Sigmoid colon (tissue), 7 donors: ENCODE data around the gene NOC4L. TPM values are rescaled to one million over a fixed set of nuclear protein-coding genes. Genes with fewer than 3 reads are reported as not detected.
A peak's percentile ranks its signal among the peaks of the same experiment; 100 is the strongest.

ENCODE experiments used
- DNase-seq: peaks from one replicate; pipeline ENCODE4 v3.0.0-alpha.2; 2019
- H3K27ac ChIP-seq, 4 donors: fragments of 200-600 bp; sonication (generic); one replicate each; pipeline ENCODE4 v1.5.1; 2016 to 2019; ENCODE audit warnings: mild to moderate bottlenecking in 1 of 4
- H3K27me3 ChIP-seq, 3 donors: fragments of 200-600 bp; sonication (generic); one replicate each; pipeline ENCODE4 v1.5.1; 2019; ENCODE audit warnings: mild to moderate bottlenecking in 1 of 3
- H3K36me3 ChIP-seq, 4 donors: fragments of 200-600 bp; sonication (generic); one replicate each; pipeline ENCODE4 v1.5.1; 2016 to 2019
- H3K4me1 ChIP-seq, 4 donors: fragments of 200-600 bp; sonication (generic); one replicate each; pipeline ENCODE4 v1.5.1; 2017 to 2019
- H3K4me3 ChIP-seq, 4 donors: fragments of 200-600 bp; sonication (generic); one replicate each; pipeline ENCODE4 v1.5.1; 2017 to 2019; ENCODE audit warnings: mild to moderate bottlenecking in 2 of 4, moderate library complexity in 1 of 4
- H3K9me3 ChIP-seq, 4 donors: fragments of 200-600 bp in 3 of 4; sonication (generic) in 3 of 4; one replicate each; pipeline versions ENCODE4 v1.5.1 to v1.6.1; 2013 to 2019
- CTCF ChIP-seq, 4 experiments: fragments of 450-650 bp in 3 of 4; fragments of 200-600 bp in 1 of 4; IDR thresholded peaks; one replicate each; pipeline ENCODE4 v1.5.1; 2016 to 2019; ENCODE audit warnings: antibody characterized with exemption in 4 of 4, mild to moderate bottlenecking in 3 of 4, moderate library complexity in 2 of 4
- EP300 ChIP-seq, 4 donors: sonication (generic); formaldehyde crosslinking; IDR thresholded peaks; one replicate each; pipeline ENCODE4 v1.6.1; 2017; ENCODE audit warnings: antibody characterized with exemption in 4 of 4
- POLR2A ChIP-seq, 2 donors: fragments of 450-650 bp; IDR thresholded peaks; one replicate each; pipeline ENCODE4 v1.6.1; 2016; ENCODE audit warnings: antibody characterized with exemption in 2 of 2, mild to moderate bottlenecking in 2 of 2, moderate library complexity in 2 of 2
- POLR2AphosphoS5 ChIP-seq, 4 donors: sonication (generic); formaldehyde crosslinking; IDR thresholded peaks; one replicate each; pipeline ENCODE4 v1.6.1; 2017; ENCODE audit warnings: antibody characterized with exemption in 4 of 4
- WGBS, 2 donors: extraction: QIAGEN DNeasy Blood & Tissue Kit; methylation state at CpG; one replicate each; pipeline ENCODE4 v1.1.7; 2013; 5-methylcytosine and 5-hydroxymethylcytosine counted together
- intact Hi-C: fragments of 100-400 bp; cut with DNase I; formaldehyde crosslinking; loops from one replicate; pipeline ENCODE4 v1.15.1; 2023
- polyA plus RNA-seq, 3 donors: library from polyadenylated mRNA; stranded (reverse); fragments of 200-250 nt; gene quantifications; one replicate each; pipeline ENCODE4 v1.2.3, GENCODE V29; 2013
- total RNA-seq, 4 donors: library from RNA; depleted of rRNA; stranded (reverse); fragments of >200 nt; gene quantifications; one replicate each; pipeline ENCODE4 v1.1.0, GENCODE V29; 2016
- donor health status: healthy with polysubstance abuse.
- donor health status: Bipolar disorder and iron deficiency.
- donor health status: healthy.

NOC4L gene
- total and polyA plus RNA-seq, 7 donors = 5.4 to 34.9 (median 9.4) TPM

- Histone ChIP-seq H3K4me3 (no peak overlapping the region), H3K27me3 (no peaks in the 10 kb centered on the region), H3K36me3 (peaks cover 8 to 43% (median 15%) of the 10 kb centered on the region in 4 donors), H3K9me3 (no peaks in the 10 kb centered on the region), H3K4me1 (peaks cover 0 to 11% (median 7%) of the 10 kb centered on the region in 4 donors), H3K27ac (no peak overlapping the region)
- intact Hi-C loops = loop anchor here (2.0 to 10.0 kb wide), 4 partner anchors 52 to 262 kb away; no protein-coding TSS in a partner anchor
- TF ChIP-seq POLR2AphosphoS5 (IDR thresholded peaks at IDR 0.05) (no peak), POLR2A (IDR thresholded peaks at IDR 0.05) (no peak), EP300 (IDR thresholded peaks at IDR 0.05) (no peak), CTCF (IDR thresholded peaks at IDR 0.05) (no peak)
- 92 to 93% methylated on average over 9 of the region's 9 CpGs for WGBS, 2 donors
- DNase-seq = no peak
Observed at GRCh38 chr12:132152411-132152821, 8.2 kb downstream of the NOC4L start.

GRCh38 chr12:132152953-132153352, 8.7 kb downstream of the NOC4L start:
- Histone ChIP-seq H3K27me3 (no peaks in the 10 kb centered on the region), H3K36me3 (peaks cover 6 to 43% (median 13%) of the 10 kb centered on the region in 4 donors), H3K4me1 (peaks cover 0 to 11% (median 7%) of the 10 kb centered on the region in 4 donors), H3K9me3 (no peaks in the 10 kb centered on the region), H3K4me3 (no peak overlapping the region), H3K27ac (no peak overlapping the region)
- TF ChIP-seq POLR2A (IDR thresholded peaks at IDR 0.05) = no peak
- TF ChIP-seq CTCF (IDR thresholded peaks at IDR 0.05) = no peak
- no peak for DNase-seq
- WGBS, 2 donors = 92 to 95% methylated on average over 20 of the region's 20 CpGs
- intact Hi-C loops = loop anchor here (2.0 to 10.0 kb wide), 4 partner anchors 52 to 262 kb away; no protein-coding TSS in a partner anchor

- Histone ChIP-seq H3K36me3 (peaks cover 6 to 38% (median 11%) of the 10 kb centered on the region in 4 donors), H3K9me3 (no peaks in the 10 kb centered on the region), H3K4me1 (peaks cover 0 to 11% (median 7%) of the 10 kb centered on the region in 4 donors), H3K27me3 (no peaks in the 10 kb centered on the region), H3K27ac (no peak overlapping the region), H3K4me3 (peak overlapping the region in 3 of 4 donors; percentile 31 to 34 (median 33))
- intact Hi-C loops = loop anchor here (2.0 to 10.0 kb wide), 4 partner anchors 51 to 261 kb away; no protein-coding TSS in a partner anchor
- 34 to 43% methylated on average over 41 of the region's 41 CpGs for WGBS, 2 donors
- DNase-seq = peak; percentile 82
- TF ChIP-seq CTCF (IDR thresholded peaks at IDR 0.05) = peak; percentile 79 to 94 (median 89)
- TF ChIP-seq POLR2A (IDR thresholded peaks at IDR 0.05) = no peak
- TF ChIP-seq POLR2AphosphoS5 (IDR thresholded peaks at IDR 0.05) = peak in 1 of 4 donors; percentile 15
- TF ChIP-seq EP300 (IDR thresholded peaks at IDR 0.05) = no peak
Observed at GRCh38 chr12:132153501-132154340, 9.5 kb downstream of the NOC4L start.

DNA sequence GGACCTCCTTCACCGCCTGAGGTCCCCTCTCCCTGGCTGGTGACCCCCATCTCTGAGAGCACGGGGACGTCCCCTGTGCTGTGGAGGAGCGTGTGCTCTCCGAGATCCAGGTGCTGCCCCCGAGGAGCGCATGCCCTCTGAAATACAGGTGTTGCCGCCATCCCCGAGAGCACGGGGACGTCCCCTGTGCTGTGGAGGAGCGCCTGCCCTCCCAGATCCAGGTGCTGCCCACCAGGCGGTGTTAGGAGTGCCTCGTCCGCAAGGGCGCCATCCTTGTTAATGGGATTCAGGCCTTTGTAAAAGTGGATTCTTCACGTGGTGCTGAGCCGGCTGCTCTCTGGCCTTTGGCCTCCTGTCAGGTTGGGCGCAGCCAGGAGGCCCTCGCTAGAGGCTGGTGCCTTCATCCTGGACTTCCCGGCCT, 10.1 kb downstream of the NOC4L start:
- peak overlapping the region in 3 of 4 donors; percentile 31 to 34 (median 33) for H3K4me3 ChIP-seq
- TF ChIP-seq CTCF (IDR thresholded peaks at IDR 0.05) (no peak), POLR2AphosphoS5 (IDR thresholded peaks at IDR 0.05) (no peak), POLR2A (IDR thresholded peaks at IDR 0.05) (no peak), EP300 (IDR thresholded peaks at IDR 0.05) (no peak)
- peaks cover 0 to 11% (median 7%) of the 10 kb centered on the region in 4 donors for H3K4me1 ChIP-seq
- H3K36me3 ChIP-seq = peaks cover 6 to 38% (median 10%) of the 10 kb centered on the region in 4 donors
- H3K27me3 ChIP-seq = no peaks in the 10 kb centered on the region
- no peak overlapping the region for H3K27ac ChIP-seq
- no peak for DNase-seq
- intact Hi-C loops = loop anchor here (10.0 kb wide), 3 partner anchors 50 to 260 kb away; no protein-coding TSS in a partner anchor
- WGBS, 2 donors = 36 to 68% methylated on average over 21 of the region's 21 CpGs
- no peaks in the 10 kb centered on the region for H3K9me3 ChIP-seq
